Measurements from ENCODE around the gene TENT4A. TPM values are rescaled to one million over a fixed set of nuclear protein-coding genes. Genes with fewer than 3 reads are reported as not detected.

TENT4A gene
- total RNA-seq, 1 experiment from 2014 or later, result 39.3 TPM

GRCh38 chr5:6734243-6734700, 21.0 kb downstream of the TENT4A start:
- Histone ChIP-seq H3K9me3 (ENCODE audit: low read length) (no peaks in the 10 kb centered on the region), H3K4me3 (ENCODE audit: low read length) (no peak overlapping the region), H3K36me3 (ENCODE audit: low read depth, low read length) (peaks cover 24% of the 10 kb centered on the region), H4K20me1 (ENCODE audit: low read length) (peaks cover 52% of the 10 kb centered on the region; the same call in 1 of the 2 replicates), H3K27ac (ENCODE audit: low read length) (no peak overlapping the region), H3K9ac (ENCODE audit: low read length) (no peak overlapping the region), H3K27me3 (ENCODE audit: low read length) (no peaks in the 10 kb centered on the region), H3K79me2 (ENCODE audit: low read length) (peaks cover 100% of the 10 kb centered on the region), H3K4me1 (ENCODE audit: insufficient read depth, low read length) (peaks cover 15% of the 10 kb centered on the region), H3K4me2 (ENCODE audit: low read length) (no peak overlapping the region), H3K9me2 (replicated peaks; ENCODE audit: low read length) (no peaks in the 10 kb centered on the region), H3F3A (ENCODE audit: low read length, unreplicated experiment) (no peaks in the 10 kb centered on the region), H2AFZ (ENCODE audit: low read length) (no peak overlapping the region)
- ATAC-seq, result no peak
- CTCF ChIA-PET, result no interaction called here
- DNase-seq, result no peak
- TF ChIP-seq EZH2 (IDR thresholded peaks at IDR 0.05; ENCODE audit: low read length, unreplicated experiment) (no peak), EZH2phosphoT487 (IDR thresholded peaks at IDR 0.05; ENCODE audit: borderline replicate concordance, low read length) (no peak)
- TF ChIP-seq, protein P1, sequence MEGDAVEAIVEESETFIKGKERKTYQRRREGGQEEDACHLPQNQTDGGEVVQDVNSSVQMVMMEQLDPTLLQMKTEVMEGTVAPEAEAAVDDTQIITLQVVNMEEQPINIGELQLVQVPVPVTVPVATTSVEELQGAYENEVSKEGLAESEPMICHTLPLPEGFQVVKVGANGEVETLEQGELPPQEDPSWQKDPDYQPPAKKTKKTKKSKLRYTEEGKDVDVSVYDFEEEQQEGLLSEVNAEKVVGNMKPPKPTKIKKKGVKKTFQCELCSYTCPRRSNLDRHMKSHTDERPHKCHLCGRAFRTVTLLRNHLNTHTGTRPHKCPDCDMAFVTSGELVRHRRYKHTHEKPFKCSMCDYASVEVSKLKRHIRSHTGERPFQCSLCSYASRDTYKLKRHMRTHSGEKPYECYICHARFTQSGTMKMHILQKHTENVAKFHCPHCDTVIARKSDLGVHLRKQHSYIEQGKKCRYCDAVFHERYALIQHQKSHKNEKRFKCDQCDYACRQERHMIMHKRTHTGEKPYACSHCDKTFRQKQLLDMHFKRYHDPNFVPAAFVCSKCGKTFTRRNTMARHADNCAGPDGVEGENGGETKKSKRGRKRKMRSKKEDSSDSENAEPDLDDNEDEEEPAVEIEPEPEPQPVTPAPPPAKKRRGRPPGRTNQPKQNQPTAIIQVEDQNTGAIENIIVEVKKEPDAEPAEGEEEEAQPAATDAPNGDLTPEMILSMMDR (conservative IDR thresholded peaks at IDR 0.05; ENCODE audit: low read depth, low read length), result no peak
- POLR2A ChIA-PET (ENCODE audit: unreplicated experiment), result no interaction called here
- BruUV-seq (replicated peaks), result no TSS peak
- intact Hi-C loops (cut with micrococcal nuclease), result no loop called here

- TF ChIP-seq, protein P1 (conservative IDR thresholded peaks at IDR 0.05; ENCODE audit: low read depth, low read length), result no peak
- TF ChIP-seq EZH2 (IDR thresholded peaks at IDR 0.05; ENCODE audit: low read length, unreplicated experiment) (no peak), EZH2phosphoT487 (IDR thresholded peaks at IDR 0.05; ENCODE audit: borderline replicate concordance, low read length) (no peak)
- ChIA-PET POLR2A (ENCODE audit: unreplicated experiment) (no interaction called here), CTCF (no interaction called here)
- Histone ChIP-seq H3K4me1 (ENCODE audit: insufficient read depth, low read length) (peaks cover 15% of the 10 kb centered on the region), H3K9me2 (replicated peaks; ENCODE audit: low read length) (no peaks in the 10 kb centered on the region), H3K36me3 (ENCODE audit: low read depth, low read length) (peaks cover 29% of the 10 kb centered on the region), H4K20me1 (ENCODE audit: low read length) (peaks cover 47% of the 10 kb centered on the region; the same call in 1 of the 2 replicates), H2AFZ (ENCODE audit: low read length) (no peak overlapping the region), H3K4me3 (ENCODE audit: low read length) (no peak overlapping the region), H3K27ac (ENCODE audit: low read length) (no peak overlapping the region), H3K9me3 (ENCODE audit: low read length) (no peaks in the 10 kb centered on the region), H3K27me3 (ENCODE audit: low read length) (no peaks in the 10 kb centered on the region), H3K9ac (ENCODE audit: low read length) (no peak overlapping the region), H3K4me2 (ENCODE audit: low read length) (no peak overlapping the region), H3K79me2 (ENCODE audit: low read length) (peaks cover 100% of the 10 kb centered on the region), H3F3A (ENCODE audit: low read length, unreplicated experiment) (no peaks in the 10 kb centered on the region)
- intact Hi-C loops (cut with micrococcal nuclease), result no loop called here
- BruUV-seq (replicated peaks), result no TSS peak
- no peak for DNase-seq
- ATAC-seq, result no peak
These were observed 21.5 kb downstream of the TENT4A start for GRCh38 chr5:6734781-6735180.

- peaks cover 15% of the 10 kb centered on the region for H3K4me1 ChIP-seq (ENCODE audit: insufficient read depth, low read length)
- H3K9me2 ChIP-seq (replicated peaks; ENCODE audit: low read length), result no peaks in the 10 kb centered on the region
- H3F3A ChIP-seq (ENCODE audit: low read length, unreplicated experiment), result no peaks in the 10 kb centered on the region
- no peak overlapping the region for H2AFZ ChIP-seq (ENCODE audit: low read length)
- no TSS peak for BruUV-seq (replicated peaks)
- CTCF ChIA-PET, result no interaction called here
- no peak for DNase-seq
- no peak overlapping the region for H3K9ac ChIP-seq (ENCODE audit: low read length)
- H3K4me2 ChIP-seq (ENCODE audit: low read length), result no peak overlapping the region
- peaks cover 100% of the 10 kb centered on the region for H3K79me2 ChIP-seq (ENCODE audit: low read length)
- intact Hi-C loops (cut with micrococcal nuclease), result no loop called here
- POLR2A ChIA-PET (ENCODE audit: unreplicated experiment), result no interaction called here
- H3K4me3 ChIP-seq (ENCODE audit: low read length), result no peak overlapping the region
- TF ChIP-seq, protein P1 (conservative IDR thresholded peaks at IDR 0.05; ENCODE audit: low read depth, low read length), result no peak
- TF ChIP-seq EZH2phosphoT487 (IDR thresholded peaks at IDR 0.05; ENCODE audit: borderline replicate concordance, low read length), result no peak
- TF ChIP-seq EZH2 (IDR thresholded peaks at IDR 0.05; ENCODE audit: low read length, unreplicated experiment), result no peak
- H3K9me3 ChIP-seq (ENCODE audit: low read length), result no peaks in the 10 kb centered on the region
- no peak overlapping the region for H3K27ac ChIP-seq (ENCODE audit: low read length)
- H4K20me1 ChIP-seq (ENCODE audit: low read length), result peaks cover 39% of the 10 kb centered on the region; the same call in 1 of the 2 replicates
- ATAC-seq, result no peak
- H3K27me3 ChIP-seq (ENCODE audit: low read length), result no peaks in the 10 kb centered on the region
- peaks cover 37% of the 10 kb centered on the region for H3K36me3 ChIP-seq (ENCODE audit: low read depth, low read length)
These were observed 22.9 kb downstream of the TENT4A start for GRCh38 chr5:6736106-6736505.

All from PC-3 (cell line).